ENCODE measurements around the gene SACM1L.
"Not testable (repeated sequence)": the region's sequence is repeated elsewhere in the genome, so short reads cannot be mapped to it uniquely, and the experiment has no call there.

Gene SACM1L

GRCh38 chr3:45741742-45742460 lies 52.7 kb downstream of the SACM1L start:
- DNase-seq (ENCODE audit: low read depth): no peak

- DNase-seq (ENCODE audit: low read depth): no peak
Measured at GRCh38 chr3:45742461-45743089, 53.4 kb downstream of the SACM1L start.

DNA sequence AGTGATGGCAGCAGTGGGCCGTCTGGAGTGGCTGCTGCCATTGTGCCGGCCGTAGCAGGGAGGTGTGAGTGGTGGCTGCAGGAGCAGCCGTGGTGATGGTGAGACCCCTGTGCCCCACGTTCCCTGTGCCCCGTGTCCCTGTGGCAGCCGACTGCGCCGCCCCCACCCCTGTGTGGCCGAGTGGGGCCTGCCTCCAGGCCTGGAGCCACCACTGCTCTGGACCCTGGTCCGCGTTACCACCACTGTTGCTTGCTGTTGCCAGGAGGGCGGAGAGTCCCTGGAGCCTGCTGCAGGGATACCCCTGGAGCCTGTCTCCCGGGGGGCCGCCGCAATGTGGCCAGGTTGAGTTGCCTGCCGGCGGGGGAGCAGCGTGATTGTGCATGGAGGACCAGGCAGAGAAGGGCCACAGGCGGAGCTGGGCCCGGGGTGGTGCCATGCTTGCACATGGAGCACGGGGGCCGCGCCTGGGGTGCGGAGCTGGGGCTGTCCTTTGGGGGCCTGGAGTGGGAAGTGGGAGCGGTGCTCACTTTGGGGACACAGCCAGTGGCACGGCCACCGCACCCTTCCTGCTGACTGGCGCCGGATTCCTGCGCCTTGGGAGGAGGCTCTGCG lies 57.1 kb downstream of the SACM1L start:
- DNase-seq (ENCODE audit: low read depth): no peak

GRCh38 chr3:45746777-45747622 lies 57.8 kb downstream of the SACM1L start:
- no peak for DNase-seq (ENCODE audit: low read depth)

GRCh38 chr3:45748068-45748467 lies 58.9 kb downstream of the SACM1L start:
- DNase-seq (ENCODE audit: low read depth): no peak

DNA sequence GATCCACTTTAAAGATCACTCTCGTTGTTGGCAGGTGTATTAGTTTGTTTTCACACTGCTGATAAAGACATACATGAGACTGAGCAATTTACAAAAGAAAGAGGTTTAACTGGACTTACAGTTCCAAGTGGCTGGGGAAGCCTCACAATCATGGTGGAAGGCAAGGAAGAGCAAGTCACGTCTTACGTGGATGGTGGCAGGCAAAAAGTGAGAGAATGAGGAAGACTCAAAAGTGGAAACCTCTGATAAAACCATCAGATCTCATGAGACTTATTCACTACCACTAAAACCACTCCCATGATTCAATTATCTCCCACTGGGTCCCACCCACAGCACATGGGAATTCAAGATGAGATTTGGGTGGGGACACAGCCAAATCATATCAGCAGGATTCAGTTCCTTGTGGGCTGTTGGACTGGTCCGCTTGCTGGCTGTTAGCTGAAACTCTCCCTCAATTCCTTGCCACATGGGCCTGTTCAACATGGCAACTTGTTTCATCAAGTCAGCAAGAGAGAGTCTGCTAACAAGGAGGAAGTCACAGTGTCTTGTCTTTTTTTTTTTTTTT lies 59.9 kb downstream of the SACM1L start:
- DNase-seq (ENCODE audit: low read depth): not testable (repeated sequence)

DNA sequence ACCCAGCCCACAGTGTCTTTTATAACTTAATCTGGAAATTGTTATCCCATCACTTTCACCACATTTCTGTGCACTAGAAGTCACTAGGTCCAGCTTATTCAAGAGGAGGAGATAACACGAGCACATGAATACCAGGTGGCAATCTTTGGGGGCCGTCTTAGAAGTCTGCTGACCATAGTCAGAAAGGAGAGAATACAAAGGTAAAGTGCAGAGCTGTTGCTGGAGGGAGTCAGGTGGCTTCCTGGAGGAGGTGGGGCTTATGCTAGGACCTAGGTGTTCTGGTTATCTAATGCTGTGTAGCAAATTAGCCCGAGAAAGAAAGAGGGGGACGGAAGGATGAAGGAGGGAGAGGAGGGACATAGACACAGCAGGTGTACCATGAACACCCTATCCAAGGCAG lies 60.7 kb downstream of the SACM1L start:
- DNase-seq (ENCODE audit: low read depth): no peak

- no peak for DNase-seq (ENCODE audit: low read depth)
Measured at GRCh38 chr3:45751537-45752242, 62.5 kb downstream of the SACM1L start.

GRCh38 chr3:45753095-45753494 lies 63.9 kb downstream of the SACM1L start:
- DNase-seq (ENCODE audit: low read depth): no peak

GRCh38 chr3:45754461-45754860 lies 65.3 kb downstream of the SACM1L start:
- no peak for DNase-seq (ENCODE audit: low read depth)

GRCh38 chr3:45756055-45756454 lies 66.9 kb downstream of the SACM1L start:
- DNase-seq (ENCODE audit: low read depth): no peak

GRCh38 chr3:45757141-45757540 lies 67.9 kb downstream of the SACM1L start:
- not testable (repeated sequence) for DNase-seq (ENCODE audit: low read depth)

DNA sequence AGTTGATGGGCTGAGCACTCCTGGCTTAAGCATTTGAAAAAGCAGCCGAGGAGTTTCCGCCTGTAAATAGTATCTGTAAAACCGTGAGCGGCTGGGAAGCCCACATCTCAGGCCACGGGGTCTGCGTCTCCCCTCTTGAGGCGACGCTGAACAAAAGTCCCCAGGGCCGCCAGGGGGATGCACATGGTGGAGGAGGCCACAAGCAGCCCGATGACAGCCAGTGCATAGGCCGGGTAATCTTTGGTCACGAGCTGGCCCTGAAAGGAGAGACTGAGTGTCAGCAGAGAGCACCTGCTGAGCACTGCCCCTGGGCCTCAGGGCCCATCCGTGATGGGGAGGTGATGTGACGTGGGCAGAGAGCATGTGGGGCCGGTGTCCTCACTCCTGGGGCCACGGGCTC lies 69.7 kb downstream of the SACM1L start:
- DNase-seq (ENCODE audit: low read depth): no peak

DNA sequence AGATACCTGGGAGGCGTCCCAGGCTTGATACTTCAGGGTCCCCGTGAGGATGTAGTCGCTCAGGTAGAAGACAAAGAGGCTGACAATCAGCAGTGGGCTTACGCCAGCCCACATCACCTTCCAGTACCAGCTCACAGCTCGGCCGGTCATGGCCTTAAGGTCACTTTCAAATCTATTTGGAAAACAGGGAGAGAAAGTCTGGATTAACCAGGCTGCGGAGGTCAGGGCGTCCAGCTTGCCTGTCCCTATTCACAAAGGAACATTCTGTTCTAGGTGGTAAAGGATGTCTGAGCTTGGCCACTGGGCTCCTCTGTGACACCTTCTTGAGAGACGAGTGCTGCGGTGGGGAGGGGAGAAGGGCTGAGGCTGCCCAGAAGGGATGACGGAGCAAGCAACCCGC lies 70.7 kb downstream of the SACM1L start:
- DNase-seq (ENCODE audit: low read depth): no peak

DNA sequence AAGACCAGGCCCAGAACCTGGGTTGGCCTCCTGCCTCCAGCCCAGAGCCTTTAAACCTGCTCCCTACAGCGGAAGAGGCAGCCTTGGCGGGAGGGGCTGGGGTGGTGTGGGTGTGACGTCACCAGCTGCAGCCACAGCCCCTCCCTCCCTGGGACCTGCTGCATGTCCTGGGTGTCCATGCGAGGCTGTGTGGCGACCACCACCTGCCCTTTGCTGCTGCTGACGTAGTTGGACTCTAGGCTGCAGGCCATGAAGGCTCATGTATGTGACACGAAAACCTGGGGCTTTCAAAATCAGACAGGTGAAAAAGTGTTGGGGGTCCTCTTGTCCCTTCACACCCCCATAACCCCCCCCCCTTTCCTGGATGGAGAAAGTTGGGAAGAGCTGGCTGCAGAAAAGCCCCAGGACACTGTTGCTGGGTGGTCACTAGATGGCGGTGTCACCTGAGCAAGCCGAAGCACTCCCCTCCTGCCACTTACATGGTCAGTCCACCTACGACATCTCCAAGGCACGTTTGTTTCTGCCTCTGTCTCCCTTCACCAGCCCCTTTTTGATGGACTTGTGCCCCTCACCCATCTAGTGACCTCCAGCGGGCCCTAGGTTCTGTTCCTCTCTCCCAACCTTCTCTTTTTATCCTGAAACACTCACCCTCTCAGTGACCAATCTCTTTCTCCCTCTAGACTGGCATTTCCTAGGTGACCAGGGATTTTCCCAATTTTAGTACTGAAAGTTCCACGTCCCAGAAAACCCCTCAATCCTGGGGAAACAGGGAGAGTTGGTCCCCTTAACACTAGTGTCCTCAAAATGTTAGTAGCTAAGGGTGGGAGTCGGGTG lies 71.9 kb downstream of the SACM1L start:
- no peak for DNase-seq (ENCODE audit: low read depth)

DNA sequence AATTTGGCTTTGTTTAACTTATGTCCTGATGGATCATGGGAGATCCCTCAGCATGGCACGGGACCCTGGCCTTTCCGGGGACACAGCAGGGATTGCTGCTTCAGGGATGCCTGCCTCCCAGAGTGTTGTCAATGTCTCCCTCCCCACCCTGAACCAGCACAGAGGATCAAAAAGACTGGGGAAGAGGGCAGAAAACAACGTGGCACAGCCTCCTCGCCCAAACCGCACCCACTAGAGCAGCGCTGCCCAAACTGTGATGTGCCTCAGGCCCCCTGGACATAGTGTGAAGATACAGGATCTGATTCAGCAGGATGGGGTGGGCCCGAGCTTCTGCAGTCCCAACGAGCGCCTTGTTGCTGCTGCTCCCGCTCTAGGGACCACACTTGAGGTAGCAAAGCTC lies 72.6 kb downstream of the SACM1L start:
- no peak for DNase-seq (ENCODE audit: low read depth)

DNA sequence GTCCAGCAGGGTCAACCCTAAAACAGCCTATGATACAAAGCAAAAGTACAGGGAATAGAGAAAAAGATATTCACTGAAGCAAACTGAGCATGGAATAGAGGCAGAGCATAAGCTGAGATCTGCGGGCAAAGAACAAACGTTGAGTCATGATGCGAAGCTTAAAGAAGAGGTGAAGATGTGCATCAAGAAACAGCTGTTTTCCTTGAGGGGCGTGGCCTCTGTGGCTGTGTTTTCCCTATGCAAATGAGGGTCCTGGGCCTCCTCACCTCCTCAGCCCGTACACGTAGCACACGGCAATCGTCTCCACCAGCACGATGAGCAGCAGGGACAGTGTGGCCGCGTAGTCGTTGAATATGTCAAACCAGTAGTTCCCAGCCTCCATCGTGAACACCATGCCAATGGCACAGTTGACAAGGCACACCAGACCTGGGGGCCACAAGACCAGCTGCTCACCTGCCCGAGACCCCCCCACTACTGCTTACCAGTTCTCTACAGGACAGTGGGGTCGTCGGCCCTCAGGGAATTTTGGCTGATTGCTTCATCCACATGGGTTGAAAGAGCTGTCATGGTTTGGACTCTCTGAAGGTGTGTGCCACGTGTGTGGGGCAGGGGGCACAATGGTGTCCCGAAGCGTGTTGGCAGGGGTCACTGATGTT lies 73.6 kb downstream of the SACM1L start:
- DNase-seq (ENCODE audit: low read depth): no peak

GRCh38 chr3:45763303-45763675 lies 74.1 kb downstream of the SACM1L start:
- DNase-seq (ENCODE audit: low read depth): no peak

- no peak for DNase-seq (ENCODE audit: low read depth)
Measured at GRCh38 chr3:45765266-45765851, 76.2 kb downstream of the SACM1L start.

GRCh38 chr3:45765958-45766357 lies 76.8 kb downstream of the SACM1L start:
- no peak for DNase-seq (ENCODE audit: low read depth)
